Measurements from ENCODE around the gene GJB3.

GJB3 gene

DNA sequence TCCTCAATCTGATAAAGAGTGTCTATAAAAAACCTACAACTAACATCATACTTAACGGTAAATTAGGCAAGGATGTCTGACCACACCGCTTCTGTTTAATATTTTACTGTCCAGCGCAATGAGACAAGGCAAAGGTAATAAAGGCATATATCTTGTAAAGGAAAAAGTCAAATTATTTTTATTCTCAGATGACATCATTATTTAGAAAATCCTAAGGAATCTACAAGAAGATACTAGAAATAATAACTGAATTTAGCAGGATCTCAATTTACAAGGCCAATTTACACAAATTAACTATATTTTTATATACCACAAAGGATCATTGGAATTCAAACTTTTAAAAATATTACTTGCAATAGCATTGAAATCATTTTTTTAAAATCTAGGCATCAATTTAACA is 41.2 kb downstream of the GJB3 start:
- no peak for DNase-seq (ENCODE audit: low read depth, low spot score)

DNA sequence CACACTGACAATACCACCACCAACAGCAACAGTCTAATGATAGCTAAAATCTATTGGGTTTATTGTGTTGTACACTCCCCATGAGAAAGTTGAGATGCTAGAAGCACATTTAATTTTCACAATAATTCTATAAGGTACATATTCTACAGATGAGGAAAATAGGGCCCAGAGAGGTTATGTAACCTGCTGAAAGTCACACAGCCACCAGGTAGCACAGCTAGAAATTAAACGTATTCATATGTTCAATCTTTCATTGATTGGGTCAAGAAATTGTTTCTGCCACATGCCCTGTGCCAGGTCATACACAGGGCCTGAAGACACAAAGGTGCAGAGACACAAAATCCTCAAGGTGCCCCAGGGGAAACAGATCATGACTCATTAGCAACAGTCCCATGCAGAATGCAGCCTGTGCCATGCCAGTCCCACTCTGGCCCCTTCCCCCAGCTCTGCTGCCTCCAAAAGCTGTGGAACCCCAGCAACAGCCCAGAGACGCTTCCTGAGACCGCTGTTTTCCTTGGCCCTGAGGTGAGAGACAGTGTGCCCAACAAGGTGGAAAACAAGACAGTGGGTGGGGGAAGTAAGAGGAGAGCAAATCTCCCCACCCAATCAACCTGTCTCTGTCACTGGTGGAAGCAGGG is 43.9 kb downstream of the GJB3 start:
- no peak for DNase-seq (ENCODE audit: low read depth, low spot score)

- no peak for DNase-seq (ENCODE audit: low read depth, low spot score)
Measured at GRCh38 chr1:34825455-34826091, 44.6 kb downstream of the GJB3 start.

DNA sequence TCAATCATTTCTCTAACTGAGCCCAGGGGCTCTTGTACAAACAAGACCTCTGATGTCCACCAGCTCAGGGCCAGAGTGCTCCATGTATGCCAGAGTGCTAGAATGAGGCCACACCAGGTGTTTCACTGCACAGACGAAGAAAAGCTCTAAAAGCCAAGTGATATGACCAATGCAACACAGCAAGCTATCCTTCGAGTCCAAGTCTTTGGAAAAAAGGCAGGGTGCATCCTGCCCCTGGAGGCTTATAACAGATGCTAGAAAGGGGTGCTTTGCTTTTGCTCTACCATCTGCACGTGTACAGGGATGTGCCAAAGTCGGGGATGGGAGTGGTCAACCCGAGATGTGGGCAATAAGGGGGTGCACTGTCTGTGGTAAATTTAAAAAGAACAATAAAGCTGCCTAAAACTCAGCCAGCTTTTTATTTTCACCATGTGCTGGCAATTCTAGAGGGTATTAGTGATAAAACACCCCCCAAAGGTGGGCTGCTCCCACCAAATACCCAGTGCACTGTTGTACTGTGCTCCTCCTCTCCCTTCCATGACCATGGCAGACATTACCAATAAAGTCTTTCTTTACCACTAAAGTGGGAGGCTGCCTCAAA is 46.4 kb downstream of the GJB3 start:
- no peak for DNase-seq (ENCODE audit: low read depth, low spot score)

GRCh38 chr1:34828611-34829010 is 47.6 kb downstream of the GJB3 start:
- no peak for DNase-seq (ENCODE audit: low read depth, low spot score)

DNA sequence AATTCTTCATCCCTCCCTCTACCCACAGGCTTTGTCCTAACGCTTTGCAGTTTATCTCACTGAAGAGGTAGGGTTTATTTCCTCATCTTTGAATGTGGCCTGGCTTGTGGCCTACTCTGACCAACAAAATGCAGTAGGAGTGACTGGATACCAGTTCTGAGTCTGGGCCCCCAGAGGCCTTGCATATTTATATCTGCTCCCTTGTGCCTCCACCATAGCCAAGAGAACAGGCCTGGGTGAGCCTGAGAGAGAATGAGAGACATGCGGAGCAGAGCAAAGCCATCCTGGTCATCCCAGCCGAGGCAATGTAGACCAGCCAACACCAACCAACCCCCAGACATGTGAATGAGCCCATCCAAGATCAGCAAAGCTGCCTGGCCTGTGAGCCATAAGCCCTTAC is 48.2 kb downstream of the GJB3 start:
- no peak for DNase-seq (ENCODE audit: low read depth, low spot score)

DNA sequence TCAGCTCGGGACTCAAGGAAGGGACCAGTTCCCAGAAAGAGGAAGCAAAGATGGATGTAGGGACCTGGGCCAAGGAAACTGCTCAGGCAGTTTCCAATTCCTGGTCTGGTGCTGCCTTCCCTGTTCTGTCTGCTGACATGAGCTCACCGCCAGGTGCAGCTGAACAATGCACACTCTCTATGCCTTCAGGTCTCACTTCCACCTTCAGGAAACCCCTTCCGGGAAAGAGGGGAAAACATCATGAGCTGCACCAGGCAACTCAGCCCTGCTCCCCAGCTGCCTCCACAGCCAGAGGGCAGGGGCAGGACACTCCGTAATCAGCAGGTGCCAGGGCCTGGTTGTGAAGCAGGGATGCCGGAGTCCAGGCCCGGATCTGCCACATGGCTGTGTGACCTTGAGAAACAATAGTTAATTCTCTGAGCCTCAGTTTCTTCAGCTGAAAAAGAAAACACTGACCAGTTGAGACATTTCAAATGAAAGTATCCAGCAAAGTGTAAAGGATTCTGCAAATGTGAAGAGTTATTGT is 50.8 kb downstream of the GJB3 start:
- DNase-seq (ENCODE audit: low read depth, low spot score), result no peak

DNA sequence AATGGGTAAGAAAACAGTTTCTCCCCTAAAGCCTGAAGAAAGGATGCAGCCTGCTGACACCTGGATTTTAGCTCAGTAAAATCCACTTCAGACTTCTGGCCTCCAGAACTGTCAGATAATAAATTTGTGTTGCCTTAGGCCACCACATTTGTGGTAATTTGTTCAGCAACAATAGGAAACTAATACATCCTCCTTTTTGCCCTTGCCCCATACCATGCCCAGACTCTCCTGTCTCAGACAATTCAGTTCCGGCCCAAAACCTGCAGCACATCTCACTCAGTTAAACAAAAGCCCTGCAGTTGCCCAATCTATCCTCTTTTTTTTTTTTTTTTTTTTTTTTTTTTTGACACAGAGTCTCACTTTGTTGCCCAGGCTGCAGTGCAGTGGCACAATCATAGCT is 52.7 kb downstream of the GJB3 start:
- DNase-seq (ENCODE audit: low read depth, low spot score), result no peak

All from activated naive CD8-positive, alpha-beta T cell treated with anti-CD3 and anti-CD28 coated beads, Interleukin-2, amount 50 U/mL, for 16 hours (primary cell).